Testis (tissue), 5 donors: ENCODE data around the gene EDARADD. TPM values are rescaled to one million over a fixed set of nuclear protein-coding genes. Genes with fewer than 3 reads are reported as not detected.

Experiments
- DNase-seq: peaks from one replicate; pipeline ENCODE4 v3.0.0-alpha.2; 2019
- H3K27ac ChIP-seq, 2 donors: fragments of 200-600 bp; sonication (generic); one replicate each; pipeline ENCODE4 v1.5.1; 2019
- H3K27me3 ChIP-seq: fragments of 200-600 bp; sonication (generic); one replicate; pipeline ENCODE4 v1.5.1; 2019
- H3K36me3 ChIP-seq: fragments of 200-600 bp; sonication (generic); one replicate; pipeline ENCODE4 v1.5.1; 2017; ENCODE audit warnings: low read depth; ENCODE audit errors: missing control alignments
- H3K4me1 ChIP-seq: fragments of 200-600 bp; sonication (generic); one replicate; pipeline ENCODE4 v1.5.1; 2019
- H3K4me3 ChIP-seq, 2 donors: fragments of 200-600 bp; sonication (generic); one replicate each; pipeline ENCODE4 v1.5.1; 2017 to 2019
- H3K9me3 ChIP-seq: fragments of 200-600 bp; sonication (generic); one replicate; pipeline ENCODE4 v1.5.1; 2017
- POLR2A ChIP-seq: fragments of 450-650 bp; IDR thresholded peaks from one replicate; pipeline ENCODE4 v1.6.1; 2017; ENCODE audit warnings: antibody characterized with exemption, mild to moderate bottlenecking, moderate library complexity
- WGBS, 2 donors: methylation state at CpG; one replicate each; pipeline ENCODE4 v1.1.5; 2018; 5-methylcytosine and 5-hydroxymethylcytosine counted together
- intact Hi-C: fragments of 100-400 bp; cut with DNase I; formaldehyde crosslinking; loops from one replicate; pipeline ENCODE4 v1.15.1; 2023; ENCODE audit warnings: low total_unique reads
- long read RNA-seq, 2 donors: transcript quantifications; one replicate each; lab custom pipeline, GENCODE V29; 2026
- polyA plus RNA-seq: library from polyadenylated mRNA; stranded (reverse); fragments of 350-450 nt; fragmentation: Illumina TruSeq; extraction: RNeasy Lipid Tissue Mini Kit (QIAGEN cat#74804); gene quantifications from one replicate; pipeline ENCODE4 v1.2.3, GENCODE V29; 2014; ENCODE audit warnings: low read depth, low replicate concordance; ENCODE audit not compliant: insufficient read depth
- total RNA-seq, 2 donors: library from RNA; depleted of rRNA; stranded (reverse); fragments of >200 nt; gene quantifications; one replicate each; pipeline ENCODE4 v1.2.3, GENCODE V29; 2016
- TF ChIP-seq, protein P1 (sequence below), 3 experiments: fragments of 450-650 bp in 2 of 3; fragments of 200-600 bp in 1 of 3; sonication (generic) in 1 of 3; IDR thresholded peaks; one replicate each; pipeline ENCODE4 v1.5.1; 2016 to 2019; ENCODE audit warnings: antibody characterized with exemption in 3 of 3, mild to moderate bottlenecking in 2 of 3, moderate library complexity in 1 of 3

The EDARADD gene
- total RNA-seq (1 to 10 TPM; 3.2 to 3.9 TPM), polyA plus RNA-seq (5.8 TPM)
- long read RNA-seq, donor 1 = 0 reads
- long read RNA-seq, donor 2 = 0 reads

DNA sequence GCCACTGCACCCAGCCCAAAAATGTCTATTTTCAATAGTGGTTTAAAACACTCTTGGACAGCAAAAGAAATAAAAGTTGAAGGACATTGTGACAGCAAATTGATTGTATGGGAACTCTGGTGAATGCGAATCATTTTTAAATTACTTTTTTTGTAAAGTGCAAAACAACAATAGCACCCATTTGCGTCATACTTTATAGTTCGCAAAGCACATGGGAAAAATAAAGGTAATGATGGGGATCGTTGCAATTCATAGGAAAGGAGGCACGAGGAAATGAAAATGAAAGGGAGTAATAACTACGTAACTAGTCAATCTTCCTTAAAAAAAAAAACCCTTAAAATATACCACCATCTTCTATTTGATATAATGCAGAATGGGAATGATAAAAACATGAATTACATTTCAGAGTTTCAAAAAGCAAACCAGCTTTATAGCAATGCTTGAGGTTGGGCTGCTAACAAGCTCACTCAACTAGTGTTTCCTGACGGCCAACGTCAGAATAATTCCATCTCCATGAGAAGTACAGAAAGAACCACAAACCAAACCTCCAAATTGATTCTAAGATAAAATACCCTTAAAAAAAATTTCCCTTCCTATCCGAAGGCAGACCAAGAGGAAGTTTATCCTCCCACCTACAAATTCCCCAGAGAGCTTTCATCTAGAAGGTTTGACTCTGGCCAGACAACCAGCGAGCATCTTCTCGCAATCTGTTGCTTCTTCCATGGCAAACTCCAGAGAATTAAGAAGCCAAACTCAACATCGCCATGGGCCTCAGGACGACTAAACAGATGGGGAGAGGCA is at the start of gene EDARADD:
Gene EDARADD (plus strand): TSS at position 606 of the 801 bp plus-strand sequence. CDS start 159 bp downstream, at position 765.
- no peak for DNase-seq
- WGBS, 2 donors = 64 to 67% methylated on average over 13 of the region's 13 CpGs

DNA sequence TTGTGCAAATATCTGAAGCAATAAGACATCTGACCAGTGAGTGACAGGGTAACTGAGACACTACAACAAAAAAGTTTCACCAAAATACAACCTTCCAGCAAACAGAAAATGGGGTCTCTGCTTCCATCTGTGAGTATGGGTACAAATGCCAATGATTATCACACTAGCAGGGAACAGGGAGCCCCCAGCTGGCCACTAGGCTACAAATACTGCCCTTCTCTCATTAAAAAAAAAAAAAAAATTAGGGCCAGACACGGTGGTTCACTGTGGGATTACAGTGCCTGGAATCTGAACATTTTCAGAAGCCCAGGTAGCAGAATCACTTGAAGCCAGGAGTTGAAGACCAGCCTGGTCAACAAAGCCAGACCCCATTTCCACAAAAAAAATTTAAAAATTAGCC is 48.4 kb upstream of the EDARADD start:
- intact Hi-C loops = no loop called here
- Histone ChIP-seq H3K4me3 (no peak overlapping the region), H3K4me1 (no peaks in the 10 kb centered on the region), H3K36me3 (no peaks in the 10 kb centered on the region), H3K27ac (no peak overlapping the region), H3K9me3 (no peaks in the 10 kb centered on the region), H3K27me3 (no peaks in the 10 kb centered on the region)
- 29 to 42% methylated on average over 1 of the region's 1 CpG for WGBS, 2 donors
- DNase-seq = no peak
- TF ChIP-seq, protein P1, sequence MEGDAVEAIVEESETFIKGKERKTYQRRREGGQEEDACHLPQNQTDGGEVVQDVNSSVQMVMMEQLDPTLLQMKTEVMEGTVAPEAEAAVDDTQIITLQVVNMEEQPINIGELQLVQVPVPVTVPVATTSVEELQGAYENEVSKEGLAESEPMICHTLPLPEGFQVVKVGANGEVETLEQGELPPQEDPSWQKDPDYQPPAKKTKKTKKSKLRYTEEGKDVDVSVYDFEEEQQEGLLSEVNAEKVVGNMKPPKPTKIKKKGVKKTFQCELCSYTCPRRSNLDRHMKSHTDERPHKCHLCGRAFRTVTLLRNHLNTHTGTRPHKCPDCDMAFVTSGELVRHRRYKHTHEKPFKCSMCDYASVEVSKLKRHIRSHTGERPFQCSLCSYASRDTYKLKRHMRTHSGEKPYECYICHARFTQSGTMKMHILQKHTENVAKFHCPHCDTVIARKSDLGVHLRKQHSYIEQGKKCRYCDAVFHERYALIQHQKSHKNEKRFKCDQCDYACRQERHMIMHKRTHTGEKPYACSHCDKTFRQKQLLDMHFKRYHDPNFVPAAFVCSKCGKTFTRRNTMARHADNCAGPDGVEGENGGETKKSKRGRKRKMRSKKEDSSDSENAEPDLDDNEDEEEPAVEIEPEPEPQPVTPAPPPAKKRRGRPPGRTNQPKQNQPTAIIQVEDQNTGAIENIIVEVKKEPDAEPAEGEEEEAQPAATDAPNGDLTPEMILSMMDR (IDR thresholded peaks at IDR 0.05) = no peak
- no peak for TF ChIP-seq POLR2A

More for the DNA sequence above, at the start of gene EDARADD:
- Histone ChIP-seq H3K27ac (no peak within 1 kb of the TSS), H3K9me3 (no peaks in the 10 kb centered on the region), H3K4me1 (peaks cover 3% of the 10 kb centered on the region), H3K4me3 (peak within 1 kb of the TSS; percentile 49 to 64), H3K27me3 (no peaks in the 10 kb centered on the region), H3K36me3 (no peaks in the 10 kb centered on the region)
- TF ChIP-seq, protein P1 (IDR thresholded peaks at IDR 0.05) = no peak
- TF ChIP-seq POLR2A = no peak
- intact Hi-C loops = no loop called here

- peak; percentile 79 for DNase-seq
- peak overlapping the region; percentile 43 to 60 for H3K4me3 ChIP-seq
- no peaks in the 10 kb centered on the region for H3K36me3 ChIP-seq
- no peak overlapping the region for H3K27ac ChIP-seq
- intact Hi-C loops = no loop called here
- H3K27me3 ChIP-seq = no peaks in the 10 kb centered on the region
- 70 to 71% methylated on average over 4 to 28 of the region's 31 CpGs for WGBS, 2 donors
- H3K4me1 ChIP-seq = no peaks in the 10 kb centered on the region
- TF ChIP-seq POLR2A = no peak
- TF ChIP-seq, protein P1 (IDR thresholded peaks at IDR 0.05) = no peak
- H3K9me3 ChIP-seq = no peaks in the 10 kb centered on the region
Measured at GRCh38 chr1:236348071-236348470, 46.0 kb upstream of the EDARADD start.

DNA sequence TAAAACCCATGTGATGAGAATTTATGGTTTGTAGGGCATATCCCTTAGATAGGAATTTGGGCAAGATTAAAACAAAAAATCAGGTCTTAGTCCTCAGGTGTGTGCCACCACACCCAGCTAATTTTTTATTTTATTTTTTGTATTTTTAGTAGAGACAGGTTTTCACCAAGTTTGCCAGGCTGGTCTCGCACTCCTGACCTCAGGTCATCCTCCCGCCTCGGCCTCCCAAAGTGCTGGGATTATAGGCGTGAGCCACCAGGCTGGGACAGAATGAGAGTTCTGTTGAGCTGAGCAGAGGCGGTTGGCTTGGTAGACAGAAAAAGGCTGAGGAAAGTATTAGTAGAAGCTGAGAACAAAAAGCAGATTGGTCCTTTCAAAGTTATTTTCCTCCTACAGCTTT is 43.8 kb upstream of the EDARADD start:
- Histone ChIP-seq H3K27me3 (no peaks in the 10 kb centered on the region), H3K36me3 (no peaks in the 10 kb centered on the region), H3K27ac (no peak overlapping the region), H3K4me3 (no peak overlapping the region), H3K9me3 (no peaks in the 10 kb centered on the region), H3K4me1 (peaks cover 3% of the 10 kb centered on the region)
- no peak for TF ChIP-seq POLR2A
- TF ChIP-seq, protein P1 (IDR thresholded peaks at IDR 0.05) = no peak
- intact Hi-C loops = no loop called here
- DNase-seq = no peak
- WGBS, 2 donors = 77 to 79% methylated on average over 5 of the region's 5 CpGs
